ENCODE measurements around the gene GTF3C2. TPM values are rescaled to one million over a fixed set of nuclear protein-coding genes. Genes with fewer than 3 reads are reported as not detected.

The GTF3C2 gene
- total and polyA plus RNA-seq, 2 of the 13 experiments (the other 11 are each of a cell fraction or from before 2014, with no cell fraction given), result 77.5 to 130 TPM

DNA sequence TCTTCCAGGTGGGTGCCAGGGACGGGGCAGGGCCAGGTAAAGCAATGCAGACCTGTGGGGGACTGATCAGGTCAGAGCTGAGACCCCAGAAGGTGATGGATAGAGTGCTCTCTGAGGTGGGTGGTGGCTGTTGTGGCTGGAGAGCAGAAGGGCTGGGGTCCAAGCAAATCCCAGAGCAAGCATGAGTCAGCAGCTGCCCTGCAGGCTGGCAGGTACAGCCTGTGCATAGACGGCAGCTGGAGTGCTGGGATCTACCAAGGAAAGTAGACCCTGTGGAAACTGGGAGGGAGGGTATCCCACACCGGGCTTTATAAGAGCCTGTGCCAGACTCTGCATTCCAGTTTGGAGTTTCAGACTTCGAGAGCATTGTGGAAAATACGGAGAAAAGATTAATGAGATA lies 73.7 kb downstream of the GTF3C2 start:
- Histone ChIP-seq H3K4me1 (ENCODE audit: insufficient read depth, low read length) (peaks cover 50% of the 10 kb centered on the region), H3K36me3 (replicated peaks in 1 of 2; ENCODE audit: control insufficient read depth in 1 of 2, insufficient read depth in 2 of 2, low read length in 2 of 2) (no peaks in the 10 kb centered on the region), H3K27me3 (ENCODE audit: control insufficient read depth in 1 of 2, insufficient read depth in 2 of 2, low read length in 2 of 2) (peaks cover 0 to 11% of the 10 kb centered on the region in 2 experiments; a peak in 3 of 5 replicates), H2AFZ (ENCODE audit: low read length) (peak overlapping the region; percentile 22), H4K20me1 (ENCODE audit: insufficient read depth, low read length) (no peaks in the 10 kb centered on the region), H3K4me2 (ENCODE audit: low read depth, low read length) (peak overlapping the region; percentile 49), H3K79me2 (ENCODE audit: insufficient read depth, low read length) (no peaks in the 10 kb centered on the region), H3K9me3 (ENCODE audit: low read length) (no peaks in the 10 kb centered on the region), H3K4me3 (replicated peaks in 1 of 3; ENCODE audit: insufficient read depth in 1 of 3, low read depth in 2 of 3, low read length in 3 of 3) (peak overlapping the region in 1 of 3 experiments; percentile 26; a peak in 2 of 6 replicates), H3K27ac (ENCODE audit: extremely low read length, insufficient read depth, low read length) (no peak overlapping the region), H3K9ac (ENCODE audit: insufficient read depth, low read depth, low read length) (no peak overlapping the region)
- WGBS (ENCODE audit: low lambda C conversion rate), result 4% methylated on average over 5 of the region's 5 CpGs
- ChIA-PET POLR2A (interaction anchor here (1.1 to 1.3 kb wide), 2 partner anchors 19 to 71 kb away, joined by 3 to 4 read pairs; partner anchors contain the start of genes ATRAID and SLC5A6), CTCF (ENCODE audit: low intra/inter-chr PET ratio, low total read pairs) (no interaction called here)
- DNase-seq (ENCODE audit: low spot score) (peak; percentile 53), FAIRE-seq (no peak), ATAC-seq (peak; percentile 78)
- intact Hi-C loops (cut with micrococcal nuclease; ENCODE audit: unreplicated experiment) (no loop called here), in situ Hi-C loops (cut with HindIII; ENCODE audit: extremely low pct_ligation_motif_present, low pct_unique_long_range_greater_than_20kb) (loop anchor here (5.0 to 10.0 kb wide), 2 partner anchors 186 to 318 kb away; no protein-coding TSS in a partner anchor)
- BruUV-seq (replicated peaks), result no TSS peak
- TF ChIP-seq EED (CRISPR knock-in tag; IDR thresholded peaks at IDR 0.05) (no peak), POLR2AphosphoS5 (IDR thresholded peaks at IDR 0.05; ENCODE audit: low read depth, low read length) (no peak), TAF1 (CRISPR knock-in tag; IDR thresholded peaks at IDR 0.05) (0 out of 2 replicates have a peak, but pooled peaks have one; percentile 8), EP300 (IDR thresholded peaks at IDR 0.05; ENCODE audit: low read depth in 2 of 2, low read length in 2 of 2) (0 out of 4 replicates have a peak, but pooled peaks of 1 of the 2 experiments have one; percentile 4), EP300 (CRISPR knock-in tag; IDR thresholded peaks at IDR 0.05; ENCODE audit: borderline replicate concordance) (0 out of 2 replicates have a peak, but pooled peaks have one; percentile 7), SALL1 (CRISPR knock-in tag; IDR thresholded peaks at IDR 0.05) (0 out of 2 replicates have a peak, but pooled peaks have one; percentile 11), MTA1 (CRISPR knock-in tag; IDR thresholded peaks at IDR 0.05; ENCODE audit: borderline replicate concordance) (0 out of 2 replicates have a peak, but pooled peaks have one; percentile 40), ZNF792 (CRISPR knock-in tag; IDR thresholded peaks at IDR 0.05) (no peak), NFE2L2 (IDR thresholded peaks at IDR 0.05; ENCODE audit: low read length) (peak; percentile 89), KDM5A (IDR thresholded peaks at IDR 0.05; ENCODE audit: borderline replicate concordance, low read length) (no peak), MAFG (CRISPR knock-in tag; IDR thresholded peaks at IDR 0.05) (0 out of 2 replicates have a peak, but pooled peaks have one; percentile 4), YY1 (IDR thresholded peaks at IDR 0.05; ENCODE audit: insufficient read depth, insufficient replicate concordance, low read depth, low read length) (no peak), NCOA1 (CRISPR knock-in tag; IDR thresholded peaks at IDR 0.05) (no peak), LCORL (IDR thresholded peaks at IDR 0.05) (no peak), LCORL (CRISPR knock-in tag; IDR thresholded peaks at IDR 0.05) (peak; percentile 50; the same call in 1 of the 2 replicates), ZMYM4 (CRISPR knock-in tag; IDR thresholded peaks at IDR 0.05) (no peak), KDM1A (CRISPR knock-in tag; IDR thresholded peaks at IDR 0.05) (0 out of 2 replicates have a peak, but pooled peaks have one; percentile 16), ZNF224 (CRISPR knock-in tag; IDR thresholded peaks at IDR 0.05) (no peak), CEBPB (IDR thresholded peaks at IDR 0.05; ENCODE audit: borderline replicate concordance, low read depth, low read length) (no peak), PRPF4 (IDR thresholded peaks at IDR 0.05; ENCODE audit: low read depth, low read length, poor library complexity, severe bottlenecking) (no peak), GATAD2A (CRISPR knock-in tag; IDR thresholded peaks at IDR 0.05) (no peak)
- TF ChIP-seq, protein P1, sequence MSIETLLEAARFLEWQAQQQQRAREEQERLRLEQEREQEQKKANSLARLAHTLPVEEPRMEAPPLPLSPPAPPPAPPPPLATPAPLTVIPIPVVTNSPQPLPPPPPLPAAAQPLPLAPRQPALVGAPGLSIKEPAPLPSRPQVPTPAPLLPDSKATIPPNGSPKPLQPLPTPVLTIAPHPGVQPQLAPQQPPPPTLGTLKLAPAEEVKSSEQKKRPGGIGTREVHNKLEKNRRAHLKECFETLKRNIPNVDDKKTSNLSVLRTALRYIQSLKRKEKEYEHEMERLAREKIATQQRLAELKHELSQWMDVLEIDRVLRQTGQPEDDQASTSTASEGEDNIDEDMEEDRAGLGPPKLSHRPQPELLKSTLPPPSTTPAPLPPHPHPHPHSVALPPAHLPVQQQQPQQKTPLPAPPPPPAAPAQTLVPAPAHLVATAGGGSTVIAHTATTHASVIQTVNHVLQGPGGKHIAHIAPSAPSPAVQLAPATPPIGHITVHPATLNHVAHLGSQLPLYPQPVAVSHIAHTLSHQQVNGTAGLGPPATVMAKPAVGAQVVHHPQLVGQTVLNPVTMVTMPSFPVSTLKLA (IDR thresholded peaks at IDR 0.05), result no peak
- TF ChIP-seq, protein P2, sequence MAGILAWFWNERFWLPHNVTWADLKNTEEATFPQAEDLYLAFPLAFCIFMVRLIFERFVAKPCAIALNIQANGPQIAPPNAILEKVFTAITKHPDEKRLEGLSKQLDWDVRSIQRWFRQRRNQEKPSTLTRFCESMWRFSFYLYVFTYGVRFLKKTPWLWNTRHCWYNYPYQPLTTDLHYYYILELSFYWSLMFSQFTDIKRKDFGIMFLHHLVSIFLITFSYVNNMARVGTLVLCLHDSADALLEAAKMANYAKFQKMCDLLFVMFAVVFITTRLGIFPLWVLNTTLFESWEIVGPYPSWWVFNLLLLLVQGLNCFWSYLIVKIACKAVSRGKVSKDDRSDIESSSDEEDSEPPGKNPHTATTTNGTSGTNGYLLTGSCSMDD (CRISPR knock-in tag; IDR thresholded peaks at IDR 0.05), result no peak
- TF ChIP-seq, protein P3, sequence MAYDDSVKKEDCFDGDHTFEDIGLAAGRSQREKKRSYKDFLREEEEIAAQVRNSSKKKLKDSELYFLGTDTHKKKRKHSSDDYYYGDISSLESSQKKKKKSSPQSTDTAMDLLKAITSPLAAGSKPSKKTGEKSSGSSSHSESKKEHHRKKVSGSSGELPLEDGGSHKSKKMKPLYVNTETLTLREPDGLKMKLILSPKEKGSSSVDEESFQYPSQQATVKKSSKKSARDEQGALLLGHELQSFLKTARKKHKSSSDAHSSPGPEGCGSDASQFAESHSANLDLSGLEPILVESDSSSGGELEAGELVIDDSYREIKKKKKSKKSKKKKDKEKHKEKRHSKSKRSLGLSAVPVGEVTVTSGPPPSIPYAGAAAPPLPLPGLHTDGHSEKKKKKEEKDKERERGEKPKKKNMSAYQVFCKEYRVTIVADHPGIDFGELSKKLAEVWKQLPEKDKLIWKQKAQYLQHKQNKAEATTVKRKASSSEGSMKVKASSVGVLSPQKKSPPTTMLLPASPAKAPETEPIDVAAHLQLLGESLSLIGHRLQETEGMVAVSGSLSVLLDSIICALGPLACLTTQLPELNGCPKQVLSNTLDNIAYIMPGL (CRISPR knock-in tag; IDR thresholded peaks at IDR 0.05; ENCODE audit: borderline replicate concordance in 1 of 2, low read depth in 1 of 2), result no peak
